K562 (cell line): ENCODE data around the gene CACNA1C. TPM values are rescaled to one million over a fixed set of nuclear protein-coding genes. Genes with fewer than 3 reads are reported as not detected.

Source experiments
- ATAC-seq: fragments of 200-7000 bp; cut with Tn5 transposase; 3 replicates; pipeline ENCODE4 v1.9.1; 2020; ENCODE audit warnings: moderate library complexity
- BruUV-seq: library from RNA; stranded (reverse); fragments of 400-500 nt; replicated peaks from 2 replicates; lab custom pipeline; 2021; lab: Mats Ljungman, UMichigan
- CTCF ChIA-PET: fragments of 300-600 bp; formaldehyde crosslinking; extraction: SDS; loops from one replicate; lab custom pipeline; 2021; ENCODE audit warnings: low intra/inter-chr PET ratio; lab: Yijun Ruan, JAX
- POLR2A ChIA-PET: fragments of 300-600, 350-650 bp; sonication (Branson Sonifier 250); formaldehyde crosslinking; extraction: SDS; loops from one replicate; lab custom pipeline; 2021; ENCODE audit warnings: antibody characterized with exemption, inconsistent platforms; lab: Yijun Ruan, JAX
- DNase-seq, 4 experiments: peaks; one replicate each; pipeline versions ENCODE4 v3.0.0 to v3.0.0-alpha.2; 2011 to 2018; ENCODE audit warnings: low spot score in 3 of 4, mixed read lengths in 3 of 4; ENCODE audit errors: extremely low read depth in 1 of 4
- FAIRE-seq: peaks from 2 replicates; lab custom pipeline; 2011; peaks lifted over from hg19 to GRCh38; lab: Jason Lieb, UNC
- H2AFZ ChIP-seq: 2 replicates; pipeline ENCODE4 v1.6.0; 2011; ENCODE audit warnings: low read depth, low read length, control low read depth, inconsistent platforms
- H3K27ac ChIP-seq: fragments of 200-600 bp; 3 replicates; pipeline ENCODE4 v1.8.0; 2011; ENCODE audit warnings: low read depth, mild to moderate bottlenecking, control low read depth, inconsistent platforms, low read length, moderate library complexity, mixed read lengths; ENCODE audit errors: extremely low read depth
- H3K27me3 ChIP-seq, 2 experiments: fragments of 300-600 bp in 1 of 2; 2 replicates in 1 of 2; 3 replicates in 1 of 2; pipeline versions ENCODE4 v1.6.0 to v1.8.0; 2011; ENCODE audit warnings: inconsistent platforms in 2 of 2, low read length in 2 of 2, mild to moderate bottlenecking in 1 of 2, mixed read lengths in 1 of 2, moderate library complexity in 1 of 2; ENCODE audit not compliant: control insufficient read depth in 2 of 2, insufficient read depth in 2 of 2
- H3K36me3 ChIP-seq: fragments of 300-600 bp; 3 replicates; pipeline ENCODE4 v1.8.0; 2011; ENCODE audit warnings: mild to moderate bottlenecking, low read length, inconsistent platforms; ENCODE audit not compliant: control insufficient read depth, insufficient read depth
- H3K4me1 ChIP-seq, 2 experiments: fragments of 200-600 bp in 1 of 2; replicated peaks in 1 of 2; 2 replicates in 1 of 2; 3 replicates in 1 of 2; pipeline versions ENCODE4 v1.5.1 to v1.8.0; 2011; ENCODE audit warnings: inconsistent platforms in 2 of 2, low read length in 2 of 2, mild to moderate bottlenecking in 1 of 2, mixed read lengths in 1 of 2, moderate library complexity in 1 of 2; ENCODE audit not compliant: control insufficient read depth in 2 of 2, insufficient read depth in 2 of 2
- H3K4me2 ChIP-seq: 2 replicates; pipeline ENCODE4 v1.6.1; 2011; ENCODE audit warnings: low read length, control low read depth, inconsistent platforms, mixed read lengths; ENCODE audit not compliant: insufficient read depth
- H3K4me3 ChIP-seq: fragments of 200-600 bp; sonication (generic), shearing (Covaris generic); 2 replicates; pipeline ENCODE4 v1.5.1; 2016; ENCODE audit warnings: control low read depth, inconsistent platforms
- H3K79me2 ChIP-seq: fragments of 200-600 bp; 3 replicates; pipeline ENCODE4 v1.8.0; 2011; ENCODE audit warnings: low read length, inconsistent platforms; ENCODE audit not compliant: control insufficient read depth, insufficient read depth
- H3K9ac ChIP-seq, 2 experiments: 2 replicates each; pipeline versions ENCODE4 v1.6.0 to v1.6.1; 2011; ENCODE audit warnings: low read depth in 2 of 2, low read length in 2 of 2, control low read depth in 1 of 2, inconsistent platforms in 1 of 2, mild to moderate bottlenecking in 1 of 2, mixed read lengths in 1 of 2; ENCODE audit not compliant: insufficient read depth in 1 of 2
- H3K9me1 ChIP-seq: one replicate; pipeline ENCODE4 v1.6.0; 2011; ENCODE audit warnings: inconsistent platforms, mild to moderate bottlenecking, low read length, moderate library complexity; ENCODE audit not compliant: control insufficient read depth, insufficient read depth
- H3K9me3 ChIP-seq: replicated peaks from 2 replicates; pipeline ENCODE4 v1.5.1; 2011; ENCODE audit warnings: low read depth, low read length, inconsistent platforms; ENCODE audit not compliant: control insufficient read depth, insufficient read depth
- H4K20me1 ChIP-seq: replicated peaks from 2 replicates; pipeline ENCODE4 v1.6.1; 2011; ENCODE audit warnings: low read length, inconsistent platforms, mixed read lengths; ENCODE audit not compliant: control insufficient read depth, insufficient read depth
- ELF2 ChIP-seq: fragments of 250-450 bp; sonication (Bioruptor Pico); IDR thresholded peaks from 2 replicates; pipeline ENCODE4 v1.5.0; 2021; ENCODE audit warnings: mild to moderate bottlenecking
- ELK3 ChIP-seq: fragments of 450-650 bp; formaldehyde crosslinking; IDR thresholded peaks from 2 replicates; pipeline ENCODE4 v1.4.0; 2020; ENCODE audit warnings: mild to moderate bottlenecking
- EZH2 ChIP-seq: IDR thresholded peaks from 2 replicates; pipeline ENCODE4 v1.6.1; 2012; ENCODE audit warnings: low read depth, mild to moderate bottlenecking, inconsistent platforms, low read length, borderline replicate concordance
- HBP1 ChIP-seq: fragments of 450-650 bp; formaldehyde crosslinking; IDR thresholded peaks from 2 replicates; pipeline ENCODE4 v1.4.0; 2022; ENCODE audit warnings: missing genetic modification characterization
- HDAC8 ChIP-seq: fragments of 450-650 bp; IDR thresholded peaks from 2 replicates; pipeline ENCODE4 v1.6.1; 2016; ENCODE audit warnings: mild to moderate bottlenecking, missing genetic modification characterization, moderate library complexity, missing compliant biosample characterization
- HNRNPK ChIP-seq: fragments of 200-400 bp; formaldehyde crosslinking; IDR thresholded peaks from one replicate; pipeline ENCODE4 v1.6.1; 2018; ENCODE audit warnings: mild to moderate bottlenecking, low read depth, low read length; ENCODE audit not compliant: poor library complexity, severe bottlenecking
- MEF2A ChIP-seq: IDR thresholded peaks from 2 replicates; pipeline ENCODE4 v1.6.1; 2011; ENCODE audit warnings: low read depth, mild to moderate bottlenecking, low read length, moderate library complexity; ENCODE audit not compliant: control insufficient read depth
- MNT ChIP-seq, 2 experiments: fragments of 450-650 bp; conservative IDR thresholded peaks; 2 replicates each; pipeline ENCODE4 v1.6.1; 2017; ENCODE audit warnings: mild to moderate bottlenecking in 2 of 2, moderate library complexity in 2 of 2
- NR2F6 ChIP-seq: fragments of 450-650 bp; formaldehyde crosslinking; IDR thresholded peaks from 2 replicates; pipeline ENCODE4 v1.4.0; 2020; ENCODE audit warnings: mild to moderate bottlenecking
- PKNOX1 ChIP-seq: fragments of 450-650 bp; IDR thresholded peaks from 2 replicates; pipeline ENCODE4 v1.6.1; 2016
- RFX1 ChIP-seq: fragments of 450-650 bp; IDR thresholded peaks from 2 replicates; pipeline ENCODE4 v1.6.1; 2016; ENCODE audit warnings: mild to moderate bottlenecking, moderate library complexity
- THRAP3 ChIP-seq: fragments of 450-650 bp; IDR thresholded peaks from 2 replicates; pipeline ENCODE4 v1.6.1; 2016; ENCODE audit warnings: mild to moderate bottlenecking, inconsistent platforms, borderline replicate concordance
- USF2 ChIP-seq: sonication (generic); formaldehyde crosslinking; IDR thresholded peaks from 2 replicates; pipeline ENCODE4 v1.5.0; 2020; ENCODE audit warnings: missing genetic modification reagents
- ZBTB17 ChIP-seq: fragments of 450-650 bp; formaldehyde crosslinking; IDR thresholded peaks from 2 replicates; pipeline ENCODE4 v1.4.0; 2020; ENCODE audit warnings: mild to moderate bottlenecking
- ZNF431 ChIP-seq: sonication (generic); formaldehyde crosslinking; IDR thresholded peaks from 2 replicates; pipeline ENCODE4 v1.8.0; 2022; ENCODE audit warnings: mild to moderate bottlenecking, missing genetic modification reagents
- ZNF75A ChIP-seq: fragments of 450-650 bp; formaldehyde crosslinking; IDR thresholded peaks from 2 replicates; pipeline ENCODE4 v1.4.0; 2020; ENCODE audit warnings: mild to moderate bottlenecking
- ZNF780A ChIP-seq: fragments of 250-450 bp; sonication (Bioruptor Pico); IDR thresholded peaks from 2 replicates; pipeline ENCODE4 v1.5.0; 2021; ENCODE audit warnings: mild to moderate bottlenecking
- WGBS: fragments of 100-300 bp; shearing (Covaris generic); methylation state at CpG from one replicate; pipeline ENCODE4 v1.1.6; 2016; ENCODE audit warnings: low coverage, mixed read lengths; ENCODE audit not compliant: insufficient coverage; ENCODE audit errors: missing lambda C conversion rate; 5-methylcytosine and 5-hydroxymethylcytosine counted together
- in situ Hi-C: fragments of 300-500 bp; cut with MboI; formaldehyde crosslinking; loops from 4 replicates; pipeline ENCODE4 v1.15.0; 2018; ENCODE audit warnings: inconsistent platforms, mixed read lengths
- intact Hi-C: fragments of 100-400 bp; cut with micrococcal nuclease; formaldehyde crosslinking; loops from 2 replicates; pipeline ENCODE4 v1.14.2; 2022
- polyA plus RNA-seq, 8 experiments: library from polyadenylated mRNA; depleted of rRNA in 4 of 8; stranded (reverse) in 5 of 8; unstranded in 3 of 8; fragments of >200 nt; fragmentation: Nextera tagmentation in 2 of 8; fragmentation: Illumina TruSeq in 1 of 8; extraction: Ambion mirVana in 2 of 8; extraction: Trizol in 1 of 8; gene quantifications; 2 replicates each; pipeline versions ENCODE4 v1.2.1 to v1.2.3, GENCODE V29; 2011 to 2014; ENCODE audit warnings: inconsistent platforms in 1 of 8, missing spikeins in 1 of 8
- total RNA-seq, 7 experiments: library from RNA; depleted of rRNA in 6 of 7; stranded (reverse); fragments of >200 nt in 6 of 7; fragmentation: Illumina TruSeq in 2 of 7; extraction: Trizol in 2 of 7; gene quantifications; 2 replicates each; pipeline versions ENCODE4 v1.2.1 to v1.2.3, GENCODE V29; 2011 to 2021; ENCODE audit warnings: low replicate concordance in 1 of 7

CACNA1C gene
- total and polyA plus RNA-seq, 9 of the 15 experiments (the other 6 are each of a cell fraction or from before 2014, with no cell fraction given) = not detected

GRCh38 chr12:2290091-2290490 lies 237.3 kb downstream of the CACNA1C start:
- H3K4me1 ChIP-seq = no peaks in the 10 kb centered on the region
- H4K20me1 ChIP-seq = no peaks in the 10 kb centered on the region
- 0% methylated on average over 4 of the region's 4 CpGs for WGBS
- intact Hi-C loops = no loop called here
- no peaks in the 10 kb centered on the region for H3K9me1 ChIP-seq
- ChIA-PET POLR2A (no interaction called here), CTCF (no interaction called here)
- H3K36me3 ChIP-seq = no peaks in the 10 kb centered on the region
- H3K9me3 ChIP-seq = no peaks in the 10 kb centered on the region
- DNase-seq (no peak), FAIRE-seq (no peak), ATAC-seq (no peak)
- no peak overlapping the region for H3K9ac ChIP-seq
- no peak overlapping the region for H2AFZ ChIP-seq
- no peaks in the 10 kb centered on the region for H3K79me2 ChIP-seq
- no TSS peak for BruUV-seq
- H3K4me2 ChIP-seq = no peak overlapping the region
- H3K4me3 ChIP-seq = no peak overlapping the region
- in situ Hi-C loops = loop anchor here (25.0 kb wide), 1 partner anchor 228 kb away; the partner anchor contains the start of gene CACNA1C
- no peak for TF ChIP-seq MEF2A
- no peak for TF ChIP-seq ZNF780A (CRISPR knock-in tag)
- TF ChIP-seq MNT (conservative IDR thresholded peaks at IDR 0.05) = no peak
- no peak for TF ChIP-seq PKNOX1
- TF ChIP-seq HNRNPK = no peak
- TF ChIP-seq EZH2 = no peak
- TF ChIP-seq ZNF75A = no peak
- TF ChIP-seq ELK3 = no peak
- no peak for TF ChIP-seq THRAP3
- TF ChIP-seq NR2F6 (CRISPR knock-in tag) = no peak
- TF ChIP-seq ZNF431 (CRISPR knock-in tag) = no peak
- no peak for TF ChIP-seq USF2 (CRISPR knock-in tag)
- TF ChIP-seq ZBTB17 (CRISPR knock-in tag) = no peak
- TF ChIP-seq HDAC8 = no peak
- no peak for TF ChIP-seq RFX1
- no peak for TF ChIP-seq HBP1 (CRISPR knock-in tag)
- no peak for TF ChIP-seq ELF2 (CRISPR knock-in tag)
- peaks cover 8 to 15% of the 10 kb centered on the region in 2 experiments; a peak in 3 of 5 replicates for H3K27me3 ChIP-seq
- H3K27ac ChIP-seq = no peak overlapping the region
